K562 (cell line): ENCODE measurements around the gene CREB3L4. TPM values are rescaled to one million over a fixed set of nuclear protein-coding genes. Genes with fewer than 3 reads are reported as not detected.
A peak's percentile ranks its signal among the peaks of the same experiment; 100 is the strongest.

ENCODE experiments used
- ARID2 ChIP-seq: fragments of 450-650 bp; IDR thresholded peaks from 2 replicates; pipeline ENCODE4 v1.6.1; 2017; ENCODE audit warnings: antibody characterized with exemption, mild to moderate bottlenecking
- ASH1L ChIP-seq: fragments of 450-650 bp; IDR thresholded peaks from 2 replicates; pipeline ENCODE4 v1.6.1; 2018; ENCODE audit warnings: borderline replicate concordance, mild to moderate bottlenecking, low read depth; ENCODE audit not compliant: partially characterized antibody
- E2F3 ChIP-seq: fragments of 250-450 bp; sonication (Bioruptor Pico); IDR thresholded peaks from 2 replicates; pipeline ENCODE4 v1.4.0; 2020; ENCODE audit warnings: mild to moderate bottlenecking
- FOS ChIP-seq: IDR thresholded peaks from 3 replicates; pipeline ENCODE4 v1.6.1; 2011; ENCODE audit not compliant: insufficient read length; ENCODE audit errors: extremely low read depth
- FOXK2 ChIP-seq, 2 experiments: fragments of 450-650 bp; IDR thresholded peaks in 1 of 2; conservative IDR thresholded peaks in 1 of 2; 2 replicates each; pipeline ENCODE4 v1.6.1; 2016; ENCODE audit warnings: low read depth in 2 of 2, mild to moderate bottlenecking in 1 of 2
- HNRNPUL1 ChIP-seq: fragments of 200-400 bp; formaldehyde crosslinking; IDR thresholded peaks from 2 replicates; pipeline ENCODE4 v1.6.1; 2017; ENCODE audit warnings: low read length
- MYBL2 ChIP-seq, 2 experiments: fragments of 450-650 bp in 1 of 2; sonication (generic) in 1 of 2; formaldehyde crosslinking in 1 of 2; IDR thresholded peaks; 2 replicates each; pipeline versions ENCODE4 v1.6.1 to v1.8.1; 2017 to 2022; ENCODE audit warnings: borderline replicate concordance in 1 of 2, inconsistent platforms in 1 of 2, low read depth in 1 of 2, mild to moderate bottlenecking in 1 of 2, missing genetic modification reagents in 1 of 2, moderate library complexity in 1 of 2
- PRMT5 ChIP-seq: sonication (generic); formaldehyde crosslinking; IDR thresholded peaks from 2 replicates; pipeline ENCODE4 v1.5.0; 2020; ENCODE audit warnings: missing genetic modification reagents
- THRAP3 ChIP-seq: fragments of 450-650 bp; IDR thresholded peaks from 2 replicates; pipeline ENCODE4 v1.6.1; 2016; ENCODE audit warnings: mild to moderate bottlenecking, inconsistent platforms, borderline replicate concordance
- polyA plus RNA-seq, 8 experiments: library from polyadenylated mRNA; depleted of rRNA in 4 of 8; stranded (reverse) in 5 of 8; unstranded in 3 of 8; fragments of >200 nt; fragmentation: Nextera tagmentation in 2 of 8; fragmentation: Illumina TruSeq in 1 of 8; extraction: Ambion mirVana in 2 of 8; extraction: Trizol in 1 of 8; gene quantifications; 2 replicates each; pipeline versions ENCODE4 v1.2.1 to v1.2.3, GENCODE V29; 2011 to 2014; ENCODE audit warnings: inconsistent platforms in 1 of 8, missing spikeins in 1 of 8
- total RNA-seq, 7 experiments: library from RNA; depleted of rRNA in 6 of 7; stranded (reverse); fragments of >200 nt in 6 of 7; fragmentation: Illumina TruSeq in 2 of 7; extraction: Trizol in 2 of 7; gene quantifications; 2 replicates each; pipeline versions ENCODE4 v1.2.1 to v1.2.3, GENCODE V29; 2011 to 2021; ENCODE audit warnings: low replicate concordance in 1 of 7
- TF ChIP-seq, protein P1 (sequence below): fragments of 200-600 bp; sonication (generic); IDR thresholded peaks from one replicate; pipeline ENCODE4 v1.6.1; 2012; ENCODE audit warnings: mild to moderate bottlenecking, low read depth, low read length, inconsistent platforms
- TF ChIP-seq, protein P2 (sequence below): sonication (generic); formaldehyde crosslinking; IDR thresholded peaks from 2 replicates; pipeline ENCODE4 v1.8.0; 2023; ENCODE audit warnings: mild to moderate bottlenecking, missing genetic modification reagents
- TF ChIP-seq, protein P3 (sequence below): sonication (generic); formaldehyde crosslinking; IDR thresholded peaks from 2 replicates; pipeline ENCODE4 v1.9.0; 2022; ENCODE audit warnings: mild to moderate bottlenecking, missing genetic modification reagents

The CREB3L4 gene
- total and polyA plus RNA-seq, 9 of the 15 experiments (the other 6 are each of a cell fraction or from before 2014, with no cell fraction given), result 9.9 to 18.6 (median 13.9) TPM

DNA sequence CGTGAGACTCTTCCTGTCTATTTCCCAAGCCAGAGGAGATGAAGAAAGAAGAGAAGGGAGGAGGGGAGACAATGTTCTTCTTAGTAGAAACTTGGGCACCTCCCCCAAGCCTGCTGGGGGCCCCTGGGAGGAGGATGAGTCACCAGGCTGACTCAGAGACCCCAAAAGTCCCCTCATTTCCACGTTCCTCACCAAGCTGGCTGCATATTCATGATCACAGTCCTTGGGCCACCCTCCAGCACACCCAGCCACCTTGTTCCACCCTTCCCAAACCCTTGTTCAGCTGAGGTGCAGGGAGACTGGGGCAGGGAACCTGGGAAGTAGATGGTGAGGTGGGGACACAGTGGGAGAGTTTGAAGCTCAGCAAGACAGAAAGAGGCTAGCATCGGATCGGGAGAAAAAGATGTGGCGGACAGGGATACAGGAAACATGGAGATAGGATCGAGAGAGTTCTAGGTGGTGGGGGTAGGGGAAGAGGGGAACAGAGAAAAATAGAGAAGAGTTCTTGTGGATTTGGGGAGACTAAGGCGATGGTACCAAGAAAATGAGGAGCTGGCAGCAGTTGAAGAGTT is 17.7 kb downstream of the CREB3L4 start (continued):
- TF ChIP-seq, protein P1, sequence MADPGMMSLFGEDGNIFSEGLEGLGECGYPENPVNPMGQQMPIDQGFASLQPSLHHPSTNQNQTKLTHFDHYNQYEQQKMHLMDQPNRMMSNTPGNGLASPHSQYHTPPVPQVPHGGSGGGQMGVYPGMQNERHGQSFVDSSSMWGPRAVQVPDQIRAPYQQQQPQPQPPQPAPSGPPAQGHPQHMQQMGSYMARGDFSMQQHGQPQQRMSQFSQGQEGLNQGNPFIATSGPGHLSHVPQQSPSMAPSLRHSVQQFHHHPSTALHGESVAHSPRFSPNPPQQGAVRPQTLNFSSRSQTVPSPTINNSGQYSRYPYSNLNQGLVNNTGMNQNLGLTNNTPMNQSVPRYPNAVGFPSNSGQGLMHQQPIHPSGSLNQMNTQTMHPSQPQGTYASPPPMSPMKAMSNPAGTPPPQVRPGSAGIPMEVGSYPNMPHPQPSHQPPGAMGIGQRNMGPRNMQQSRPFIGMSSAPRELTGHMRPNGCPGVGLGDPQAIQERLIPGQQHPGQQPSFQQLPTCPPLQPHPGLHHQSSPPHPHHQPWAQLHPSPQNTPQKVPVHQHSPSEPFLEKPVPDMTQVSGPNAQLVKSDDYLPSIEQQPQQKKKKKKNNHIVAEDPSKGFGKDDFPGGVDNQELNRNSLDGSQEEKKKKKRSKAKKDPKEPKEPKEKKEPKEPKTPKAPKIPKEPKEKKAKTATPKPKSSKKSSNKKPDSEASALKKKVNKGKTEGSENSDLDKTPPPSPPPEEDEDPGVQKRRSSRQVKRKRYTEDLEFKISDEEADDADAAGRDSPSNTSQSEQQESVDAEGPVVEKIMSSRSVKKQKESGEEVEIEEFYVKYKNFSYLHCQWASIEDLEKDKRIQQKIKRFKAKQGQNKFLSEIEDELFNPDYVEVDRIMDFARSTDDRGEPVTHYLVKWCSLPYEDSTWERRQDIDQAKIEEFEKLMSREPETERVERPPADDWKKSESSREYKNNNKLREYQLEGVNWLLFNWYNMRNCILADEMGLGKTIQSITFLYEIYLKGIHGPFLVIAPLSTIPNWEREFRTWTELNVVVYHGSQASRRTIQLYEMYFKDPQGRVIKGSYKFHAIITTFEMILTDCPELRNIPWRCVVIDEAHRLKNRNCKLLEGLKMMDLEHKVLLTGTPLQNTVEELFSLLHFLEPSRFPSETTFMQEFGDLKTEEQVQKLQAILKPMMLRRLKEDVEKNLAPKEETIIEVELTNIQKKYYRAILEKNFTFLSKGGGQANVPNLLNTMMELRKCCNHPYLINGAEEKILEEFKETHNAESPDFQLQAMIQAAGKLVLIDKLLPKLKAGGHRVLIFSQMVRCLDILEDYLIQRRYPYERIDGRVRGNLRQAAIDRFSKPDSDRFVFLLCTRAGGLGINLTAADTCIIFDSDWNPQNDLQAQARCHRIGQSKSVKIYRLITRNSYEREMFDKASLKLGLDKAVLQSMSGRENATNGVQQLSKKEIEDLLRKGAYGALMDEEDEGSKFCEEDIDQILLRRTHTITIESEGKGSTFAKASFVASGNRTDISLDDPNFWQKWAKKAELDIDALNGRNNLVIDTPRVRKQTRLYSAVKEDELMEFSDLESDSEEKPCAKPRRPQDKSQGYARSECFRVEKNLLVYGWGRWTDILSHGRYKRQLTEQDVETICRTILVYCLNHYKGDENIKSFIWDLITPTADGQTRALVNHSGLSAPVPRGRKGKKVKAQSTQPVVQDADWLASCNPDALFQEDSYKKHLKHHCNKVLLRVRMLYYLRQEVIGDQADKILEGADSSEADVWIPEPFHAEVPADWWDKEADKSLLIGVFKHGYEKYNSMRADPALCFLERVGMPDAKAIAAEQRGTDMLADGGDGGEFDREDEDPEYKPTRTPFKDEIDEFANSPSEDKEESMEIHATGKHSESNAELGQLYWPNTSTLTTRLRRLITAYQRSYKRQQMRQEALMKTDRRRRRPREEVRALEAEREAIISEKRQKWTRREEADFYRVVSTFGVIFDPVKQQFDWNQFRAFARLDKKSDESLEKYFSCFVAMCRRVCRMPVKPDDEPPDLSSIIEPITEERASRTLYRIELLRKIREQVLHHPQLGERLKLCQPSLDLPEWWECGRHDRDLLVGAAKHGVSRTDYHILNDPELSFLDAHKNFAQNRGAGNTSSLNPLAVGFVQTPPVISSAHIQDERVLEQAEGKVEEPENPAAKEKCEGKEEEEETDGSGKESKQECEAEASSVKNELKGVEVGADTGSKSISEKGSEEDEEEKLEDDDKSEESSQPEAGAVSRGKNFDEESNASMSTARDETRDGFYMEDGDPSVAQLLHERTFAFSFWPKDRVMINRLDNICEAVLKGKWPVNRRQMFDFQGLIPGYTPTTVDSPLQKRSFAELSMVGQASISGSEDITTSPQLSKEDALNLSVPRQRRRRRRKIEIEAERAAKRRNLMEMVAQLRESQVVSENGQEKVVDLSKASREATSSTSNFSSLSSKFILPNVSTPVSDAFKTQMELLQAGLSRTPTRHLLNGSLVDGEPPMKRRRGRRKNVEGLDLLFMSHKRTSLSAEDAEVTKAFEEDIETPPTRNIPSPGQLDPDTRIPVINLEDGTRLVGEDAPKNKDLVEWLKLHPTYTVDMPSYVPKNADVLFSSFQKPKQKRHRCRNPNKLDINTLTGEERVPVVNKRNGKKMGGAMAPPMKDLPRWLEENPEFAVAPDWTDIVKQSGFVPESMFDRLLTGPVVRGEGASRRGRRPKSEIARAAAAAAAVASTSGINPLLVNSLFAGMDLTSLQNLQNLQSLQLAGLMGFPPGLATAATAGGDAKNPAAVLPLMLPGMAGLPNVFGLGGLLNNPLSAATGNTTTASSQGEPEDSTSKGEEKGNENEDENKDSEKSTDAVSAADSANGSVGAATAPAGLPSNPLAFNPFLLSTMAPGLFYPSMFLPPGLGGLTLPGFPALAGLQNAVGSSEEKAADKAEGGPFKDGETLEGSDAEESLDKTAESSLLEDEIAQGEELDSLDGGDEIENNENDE, result no peak
- TF ChIP-seq FOXK2 (conservative IDR thresholded peaks at IDR 0.05 in 1 of 2, IDR thresholded peaks at IDR 0.05 in 1 of 2; ENCODE audit: low read depth in 2 of 2) (0 out of 4 replicates have a peak, but pooled peaks of 1 of the 2 experiments have one; percentile 32), E2F3 (CRISPR knock-in tag) (no peak), HNRNPUL1 (no peak), ARID2 (0 out of 2 replicates have a peak, but pooled peaks have one; percentile 50), ASH1L (peak; percentile 20), THRAP3 (0 out of 2 replicates have a peak, but pooled peaks have one; percentile 29), FOS (peak; percentile 49), PRMT5 (no peak), MYBL2 (IDR thresholded peaks at IDR 0.05; ENCODE audit: low read depth) (no peak), MYBL2 (CRISPR knock-in tag; IDR thresholded peaks at IDR 0.05; ENCODE audit: borderline replicate concordance) (no peak)
- TF ChIP-seq, protein P2, sequence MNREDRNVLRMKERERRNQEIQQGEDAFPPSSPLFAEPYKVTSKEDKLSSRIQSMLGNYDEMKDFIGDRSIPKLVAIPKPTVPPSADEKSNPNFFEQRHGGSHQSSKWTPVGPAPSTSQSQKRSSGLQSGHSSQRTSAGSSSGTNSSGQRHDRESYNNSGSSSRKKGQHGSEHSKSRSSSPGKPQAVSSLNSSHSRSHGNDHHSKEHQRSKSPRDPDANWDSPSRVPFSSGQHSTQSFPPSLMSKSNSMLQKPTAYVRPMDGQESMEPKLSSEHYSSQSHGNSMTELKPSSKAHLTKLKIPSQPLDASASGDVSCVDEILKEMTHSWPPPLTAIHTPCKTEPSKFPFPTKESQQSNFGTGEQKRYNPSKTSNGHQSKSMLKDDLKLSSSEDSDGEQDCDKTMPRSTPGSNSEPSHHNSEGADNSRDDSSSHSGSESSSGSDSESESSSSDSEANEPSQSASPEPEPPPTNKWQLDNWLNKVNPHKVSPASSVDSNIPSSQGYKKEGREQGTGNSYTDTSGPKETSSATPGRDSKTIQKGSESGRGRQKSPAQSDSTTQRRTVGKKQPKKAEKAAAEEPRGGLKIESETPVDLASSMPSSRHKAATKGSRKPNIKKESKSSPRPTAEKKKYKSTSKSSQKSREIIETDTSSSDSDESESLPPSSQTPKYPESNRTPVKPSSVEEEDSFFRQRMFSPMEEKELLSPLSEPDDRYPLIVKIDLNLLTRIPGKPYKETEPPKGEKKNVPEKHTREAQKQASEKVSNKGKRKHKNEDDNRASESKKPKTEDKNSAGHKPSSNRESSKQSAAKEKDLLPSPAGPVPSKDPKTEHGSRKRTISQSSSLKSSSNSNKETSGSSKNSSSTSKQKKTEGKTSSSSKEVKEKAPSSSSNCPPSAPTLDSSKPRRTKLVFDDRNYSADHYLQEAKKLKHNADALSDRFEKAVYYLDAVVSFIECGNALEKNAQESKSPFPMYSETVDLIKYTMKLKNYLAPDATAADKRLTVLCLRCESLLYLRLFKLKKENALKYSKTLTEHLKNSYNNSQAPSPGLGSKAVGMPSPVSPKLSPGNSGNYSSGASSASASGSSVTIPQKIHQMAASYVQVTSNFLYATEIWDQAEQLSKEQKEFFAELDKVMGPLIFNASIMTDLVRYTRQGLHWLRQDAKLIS (CRISPR knock-in tag), result no peak
- TF ChIP-seq, protein P3, sequence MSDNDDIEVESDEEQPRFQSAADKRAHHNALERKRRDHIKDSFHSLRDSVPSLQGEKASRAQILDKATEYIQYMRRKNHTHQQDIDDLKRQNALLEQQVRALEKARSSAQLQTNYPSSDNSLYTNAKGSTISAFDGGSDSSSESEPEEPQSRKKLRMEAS, result 0 out of 2 replicates have a peak, but pooled peaks have one; percentile 32
